Effector CD4-positive, alpha-beta T cell (primary cell): ENCODE data around the gene LMOD2.

Source experiments
- DNase-seq: peaks from one replicate; pipeline ENCODE4 v3.0.0-alpha.2; 2020

LMOD2 gene

DNA sequence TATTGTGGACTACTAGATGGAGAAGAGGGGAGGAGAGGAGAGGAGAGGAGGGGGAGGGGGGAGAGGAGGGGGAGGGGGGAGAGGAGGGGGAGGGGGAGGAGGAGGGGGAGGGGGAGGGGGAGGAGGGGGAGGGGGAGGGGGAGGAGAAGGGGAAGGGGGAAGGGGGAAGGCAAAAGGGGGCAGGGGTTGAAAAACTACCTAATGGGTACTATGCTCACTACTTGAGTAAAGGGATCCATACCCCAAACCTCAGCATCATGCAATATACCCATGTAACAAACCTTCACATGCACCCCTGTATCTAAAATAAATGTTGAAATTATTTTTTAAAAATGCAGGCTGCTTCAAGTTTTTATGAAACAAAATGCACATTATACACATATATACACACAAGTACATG is 15.1 kb upstream of the LMOD2 start:
- DNase-seq, result no peak

- no peak for DNase-seq
Measured at GRCh38 chr7:123641901-123642300, 13.8 kb upstream of the LMOD2 start.

- DNase-seq, result no peak
Measured at GRCh38 chr7:123643495-123644441, 11.9 kb upstream of the LMOD2 start.

GRCh38 chr7:123645516-123645915 is 10.2 kb upstream of the LMOD2 start:
- DNase-seq, result no peak

DNA sequence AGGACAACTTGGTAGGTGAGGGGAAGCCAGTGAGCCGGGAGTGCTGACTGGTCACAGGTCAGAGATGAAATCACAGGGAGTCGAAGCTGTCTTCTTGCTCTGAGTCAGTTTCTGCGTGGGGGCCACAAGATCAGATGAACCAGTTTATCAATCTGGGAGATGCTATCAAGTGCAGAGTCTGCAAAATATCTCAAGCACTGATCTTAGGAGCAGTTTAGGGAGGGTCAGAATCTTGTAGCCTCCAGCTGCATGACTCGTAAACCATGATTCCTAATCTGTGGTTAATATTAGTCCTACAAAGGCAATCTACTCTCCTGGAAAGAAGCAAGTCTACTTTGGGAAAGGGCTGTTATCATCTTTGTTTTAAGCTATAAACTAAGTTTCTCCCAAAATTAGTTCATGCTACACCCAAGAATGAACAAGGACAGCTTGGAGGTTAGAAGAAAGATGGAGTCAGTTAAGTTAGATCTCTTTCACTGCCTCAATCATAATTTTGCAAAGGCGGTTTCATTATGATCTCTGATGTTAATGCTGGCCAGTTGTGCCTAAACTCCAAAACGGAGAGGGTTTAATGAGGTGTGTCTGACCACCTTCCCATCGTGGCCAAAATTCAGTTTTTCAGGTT is 8.4 kb upstream of the LMOD2 start:
- DNase-seq, result no peak

DNA sequence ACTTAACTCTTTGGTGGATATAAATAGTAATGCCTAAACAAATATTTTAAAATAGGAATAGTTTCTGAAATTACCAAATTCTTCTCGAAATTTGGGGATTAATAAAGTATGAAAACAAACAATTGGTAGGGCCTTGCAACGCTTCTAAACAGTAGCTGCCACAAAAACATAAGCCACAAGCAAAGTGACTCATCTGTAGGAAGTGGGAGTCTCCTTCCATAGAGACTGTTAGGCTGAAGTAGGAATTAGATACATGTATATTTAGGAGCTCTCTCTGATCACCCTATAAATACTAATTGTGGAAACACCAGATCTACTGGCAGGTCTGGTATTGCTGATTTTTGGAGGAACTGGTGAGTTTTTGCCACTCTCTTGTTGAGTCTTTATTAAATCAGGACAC is 5.7 kb upstream of the LMOD2 start:
- no peak for DNase-seq

GRCh38 chr7:123650595-123650994 is 5.1 kb upstream of the LMOD2 start:
- no peak for DNase-seq

DNA sequence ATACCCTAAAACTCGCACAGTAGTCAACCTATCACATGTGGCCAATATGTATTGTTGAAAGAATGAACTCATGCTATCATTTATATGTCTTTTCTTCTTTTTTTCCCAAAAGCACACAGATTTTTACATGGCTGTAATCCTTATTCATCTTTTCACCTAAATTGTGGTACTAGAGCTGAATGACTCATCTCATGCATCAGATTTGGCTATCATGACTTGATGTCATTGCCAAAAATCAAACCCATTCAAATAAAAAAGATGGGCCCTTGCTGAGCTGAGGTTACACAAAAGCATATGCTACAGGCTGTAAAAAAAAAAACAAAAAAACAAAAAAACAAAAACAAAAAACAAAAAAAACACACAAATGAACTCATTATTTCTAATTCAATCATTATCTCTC is 3.3 kb upstream of the LMOD2 start:
- no peak for DNase-seq

- DNase-seq, result no peak
Measured at GRCh38 chr7:123653162-123653561, 2.5 kb upstream of the LMOD2 start.

GRCh38 chr7:123656544-123657303 is 1.1 kb downstream of the LMOD2 start:
- no peak for DNase-seq

DNA sequence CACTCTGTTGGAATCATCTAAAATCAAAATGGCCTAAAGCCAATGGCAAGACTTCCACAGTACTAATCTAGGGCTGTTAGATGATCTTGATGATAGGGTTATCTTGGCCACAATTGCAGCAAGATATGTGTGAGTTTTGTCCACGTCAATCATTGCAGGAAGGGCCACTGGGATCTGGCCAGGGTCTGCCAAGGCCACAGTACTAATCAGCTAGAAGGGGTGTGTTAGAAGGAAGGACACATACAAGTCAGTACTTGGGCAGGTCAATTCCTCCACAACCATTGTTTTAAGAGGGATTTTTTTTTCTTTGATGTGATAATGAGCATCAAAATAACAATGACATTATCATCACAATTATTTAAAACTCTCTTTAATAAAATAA is 1.6 kb downstream of the LMOD2 start:
- no peak for DNase-seq

- no peak for DNase-seq
Measured at GRCh38 chr7:123658023-123658422, 2.4 kb downstream of the LMOD2 start.

DNA sequence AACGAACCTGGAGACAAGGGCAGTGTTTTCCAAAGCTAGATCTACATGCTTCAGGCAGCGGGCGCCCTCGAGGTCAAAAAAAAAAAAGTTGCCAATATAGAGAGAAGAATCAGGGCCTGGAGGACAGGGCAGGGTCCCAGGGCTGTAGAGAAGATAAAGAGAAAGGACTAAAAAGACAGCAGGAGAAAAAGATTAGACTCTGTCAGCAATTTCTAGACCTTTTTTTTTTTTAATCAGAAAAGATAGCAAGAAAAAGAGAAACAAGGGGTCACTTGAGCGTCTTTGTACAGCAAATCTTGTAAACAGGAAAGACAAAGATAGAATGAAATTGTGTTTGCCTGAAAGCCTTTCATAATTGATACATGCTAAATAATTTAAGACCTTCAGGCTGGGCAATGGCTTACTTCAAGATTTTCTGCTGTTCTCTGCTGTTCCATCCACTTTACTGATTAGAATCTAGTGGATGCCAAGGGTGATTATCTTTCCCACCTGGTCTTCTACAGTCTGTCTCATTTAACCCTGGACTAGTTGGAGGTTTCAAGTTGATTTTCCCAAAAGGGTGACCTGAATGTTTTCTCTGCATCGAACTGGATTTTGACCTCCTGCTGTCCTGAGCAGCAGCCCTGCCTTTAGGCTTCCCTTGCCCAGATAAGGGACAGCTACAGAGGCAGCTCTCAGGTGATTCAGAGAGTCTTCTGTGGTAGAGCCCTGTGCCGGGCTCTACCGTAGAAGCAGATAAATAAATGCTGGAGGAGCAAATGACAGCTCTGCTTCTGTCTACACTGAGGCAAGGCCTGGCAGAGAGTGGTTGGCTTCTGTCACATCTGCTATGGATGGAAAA is 5.1 kb downstream of the LMOD2 start:
- DNase-seq, result no peak

DNA sequence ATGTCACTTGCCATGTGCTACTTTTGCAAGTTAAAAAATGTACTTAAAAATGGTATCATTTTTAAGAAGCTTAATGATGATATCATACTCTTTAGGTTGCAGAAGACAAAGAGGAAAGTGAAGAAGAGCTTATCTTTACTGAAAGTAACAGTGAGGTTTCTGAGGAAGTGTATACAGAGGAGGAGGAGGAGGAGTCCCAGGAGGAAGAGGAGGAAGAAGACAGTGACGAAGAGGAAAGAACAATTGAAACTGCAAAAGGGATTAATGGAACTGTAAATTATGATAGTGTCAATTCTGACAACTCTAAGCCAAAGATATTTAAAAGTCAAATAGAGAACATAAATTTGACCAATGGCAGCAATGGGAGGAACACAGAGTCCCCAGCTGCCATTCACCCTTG is 6.1 kb downstream of the LMOD2 start:
- no peak for DNase-seq

DNA sequence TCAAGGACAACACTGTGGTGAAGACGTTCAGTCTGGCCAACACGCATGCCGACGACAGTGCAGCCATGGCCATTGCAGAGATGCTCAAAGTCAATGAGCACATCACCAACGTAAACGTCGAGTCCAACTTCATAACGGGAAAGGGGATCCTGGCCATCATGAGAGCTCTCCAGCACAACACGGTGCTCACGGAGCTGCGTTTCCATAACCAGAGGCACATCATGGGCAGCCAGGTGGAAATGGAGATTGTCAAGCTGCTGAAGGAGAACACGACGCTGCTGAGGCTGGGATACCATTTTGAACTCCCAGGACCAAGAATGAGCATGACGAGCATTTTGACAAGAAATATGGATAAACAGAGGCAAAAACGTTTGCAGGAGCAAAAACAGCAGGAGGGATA is 6.6 kb downstream of the LMOD2 start:
- DNase-seq, result no peak

- no peak for DNase-seq
Measured at GRCh38 chr7:123662755-123663154, 7.1 kb downstream of the LMOD2 start.

DNA sequence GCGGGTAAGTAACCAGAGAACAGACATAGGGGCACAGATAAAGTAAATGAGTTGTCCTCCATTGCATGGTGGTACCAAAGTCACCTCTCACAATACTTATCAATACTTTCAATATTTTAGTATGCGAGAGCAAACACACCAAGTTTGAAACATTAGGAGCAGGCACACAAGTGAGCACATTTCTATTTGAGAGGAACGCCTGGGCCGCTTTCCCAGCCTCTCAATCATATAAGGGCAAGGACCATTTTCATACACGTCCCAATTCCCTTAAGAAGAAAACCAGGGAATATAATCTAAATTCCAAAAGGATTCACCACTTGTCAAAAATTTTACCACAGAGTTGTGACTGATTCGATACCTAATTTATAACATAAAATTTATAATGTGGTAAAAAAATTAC is 7.5 kb downstream of the LMOD2 start:
- no peak for DNase-seq

DNA sequence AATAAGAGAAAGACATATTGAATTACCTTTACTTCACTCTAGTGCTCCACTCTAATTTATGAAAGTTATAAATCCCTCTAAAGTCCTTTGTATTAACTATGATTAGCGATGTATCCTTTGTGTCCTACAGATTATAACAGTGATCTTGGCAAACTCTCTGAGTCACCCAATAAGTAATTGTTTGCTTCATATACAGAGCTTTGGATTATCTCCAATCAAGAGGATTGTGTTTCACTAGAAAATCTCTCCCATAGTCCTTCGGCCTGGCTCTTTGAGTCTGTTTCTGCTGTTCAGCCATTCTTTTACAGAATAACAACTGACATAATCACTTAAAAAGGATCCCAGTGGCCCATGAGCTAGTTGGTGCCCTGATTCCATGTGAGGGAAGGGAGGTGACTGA is 9.5 kb downstream of the LMOD2 start:
- no peak for DNase-seq

DNA sequence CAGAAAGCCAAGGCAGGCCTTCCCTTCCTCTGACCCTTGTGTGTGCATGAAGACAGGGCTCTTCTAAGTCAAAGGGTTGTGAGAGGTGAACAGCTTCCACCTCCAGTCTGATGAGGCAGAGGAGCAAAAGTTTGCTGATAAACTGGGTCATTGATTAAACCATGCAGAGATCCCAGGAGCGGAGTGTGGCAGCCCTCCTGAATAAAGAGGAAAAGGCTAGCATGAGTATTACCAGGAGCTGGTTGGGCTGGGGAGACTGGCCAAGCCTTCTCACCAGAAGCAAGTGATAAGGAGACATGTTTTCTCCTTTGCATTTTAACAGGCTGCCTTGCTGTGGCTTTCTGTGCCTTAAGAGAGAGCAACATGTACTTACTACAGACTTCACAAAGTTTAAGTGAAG is 10.2 kb downstream of the LMOD2 start:
- no peak for DNase-seq

DNA sequence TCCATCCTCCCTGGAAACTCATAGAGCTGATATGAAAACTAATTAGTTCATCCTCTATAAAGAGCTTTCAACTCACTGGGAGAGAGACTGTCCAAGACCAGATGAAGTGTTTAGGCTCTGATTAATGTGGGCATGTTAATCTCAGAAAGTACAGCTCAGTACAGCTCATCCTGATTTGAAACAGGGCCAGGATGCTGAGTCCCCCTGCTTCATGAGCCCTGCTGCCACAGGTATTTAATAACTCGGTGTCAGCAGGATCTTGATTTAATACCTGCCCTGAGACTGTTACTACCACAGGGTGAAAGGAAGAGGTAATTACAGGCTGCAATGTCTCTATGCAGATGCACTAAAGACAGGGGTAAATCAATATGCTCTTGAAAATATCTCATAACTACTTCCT is 10.8 kb downstream of the LMOD2 start:
- no peak for DNase-seq

- DNase-seq, result no peak
Measured at GRCh38 chr7:123669485-123669884, 13.8 kb downstream of the LMOD2 start.

DNA sequence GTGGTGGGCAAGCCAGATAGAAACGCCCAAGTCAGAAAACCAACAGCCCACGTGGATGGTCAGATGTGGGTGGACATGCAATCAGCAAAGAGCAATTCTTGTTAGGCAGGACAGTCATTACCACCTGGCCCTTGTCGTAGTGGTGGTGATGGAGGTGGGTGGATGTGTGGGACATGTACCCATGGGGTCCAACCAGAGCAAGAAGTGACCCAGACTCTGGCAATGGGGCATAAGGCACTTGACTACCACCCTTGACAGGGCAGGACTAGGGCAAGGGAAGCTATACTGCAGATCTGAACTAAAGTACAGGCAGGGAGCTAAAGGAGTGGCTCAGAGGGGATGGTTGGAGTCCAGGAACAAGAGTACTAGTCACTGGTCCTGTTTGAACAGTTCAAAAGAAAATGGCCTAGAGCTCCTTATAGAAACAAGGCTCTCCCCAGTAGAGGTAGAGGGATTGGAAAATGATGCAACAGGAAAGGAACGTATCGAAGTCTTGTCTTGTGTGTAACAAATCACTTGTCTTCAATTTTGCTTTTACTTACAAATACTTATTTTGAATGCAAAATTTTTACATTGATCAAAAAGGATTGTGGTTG is 17.6 kb downstream of the LMOD2 start:
- DNase-seq, result no peak
